ENCODE results near the gene NHSL1. TPM values are rescaled to one million over a fixed set of nuclear protein-coding genes. Genes with fewer than 3 reads are reported as not detected.

NHSL1 gene
- total RNA-seq (ENCODE audit: unreplicated experiment) = 57.8 TPM
- long read RNA-seq, partial matches to known transcripts = 1 of 17 reads
- long read RNA-seq, other reads (novel, unspliced or antisense) = 12 of 17 reads

- TF ChIP-seq CTCF (IDR thresholded peaks at IDR 0.05; ENCODE audit: partially characterized antibody, unreplicated experiment) = no peak
- Mint-ChIP-seq H3K27ac (ENCODE audit: unreplicated experiment) (peak within 1 kb of the TSS; percentile 99), H3K4me1 (ENCODE audit: low read depth, unreplicated experiment) (peaks cover 49% of the 10 kb centered on the region), H3K9me3 (ENCODE audit: unreplicated experiment) (peaks cover 11% of the 10 kb centered on the region), H3K36me3 (ENCODE audit: unreplicated experiment) (no peaks in the 10 kb centered on the region), H3K4me3 (ENCODE audit: unreplicated experiment) (peak within 1 kb of the TSS; percentile 87), H3K27me3 (ENCODE audit: unreplicated experiment) (peaks cover 9% of the 10 kb centered on the region)
- no peak for DNase-seq
These were observed at the start of gene NHSL1 for GRCh38 chr6:138499303-138500018. NHSL1 (minus strand) TSS chr6:138499494; CDS start chr6:138499290, 204 bp downstream.

- Mint-ChIP-seq H3K4me1 (ENCODE audit: low read depth, unreplicated experiment) (peaks cover 12% of the 10 kb centered on the region), H3K36me3 (ENCODE audit: unreplicated experiment) (no peaks in the 10 kb centered on the region), H3K27ac (ENCODE audit: unreplicated experiment) (no peak overlapping the region), H3K27me3 (ENCODE audit: unreplicated experiment) (peaks cover 2% of the 10 kb centered on the region), H3K9me3 (ENCODE audit: unreplicated experiment) (no peaks in the 10 kb centered on the region), H3K4me3 (ENCODE audit: unreplicated experiment) (no peak overlapping the region)
- no peak for TF ChIP-seq CTCF (IDR thresholded peaks at IDR 0.05; ENCODE audit: partially characterized antibody, unreplicated experiment)
- DNase-seq = no peak
These were observed 47.5 kb upstream of the NHSL1 start for GRCh38 chr6:138546733-138547185.

- Mint-ChIP-seq H3K36me3 (ENCODE audit: unreplicated experiment) (no peaks in the 10 kb centered on the region), H3K4me3 (ENCODE audit: unreplicated experiment) (peak overlapping the region; percentile 27)
- TF ChIP-seq CTCF (IDR thresholded peaks at IDR 0.05; ENCODE audit: partially characterized antibody, unreplicated experiment) = no peak
These were observed 46.3 kb upstream of the NHSL1 start for GRCh38 chr6:138545621-138545980.

GRCh38 chr6:138544501-138544900, 45.2 kb upstream of the NHSL1 start:
- H3K36me3 Mint-ChIP-seq (ENCODE audit: unreplicated experiment) = no peaks in the 10 kb centered on the region
- H3K4me1 Mint-ChIP-seq (ENCODE audit: low read depth, unreplicated experiment) = peaks cover 14% of the 10 kb centered on the region
- no peak overlapping the region for H3K27ac Mint-ChIP-seq (ENCODE audit: unreplicated experiment)
- no peak for TF ChIP-seq CTCF (IDR thresholded peaks at IDR 0.05; ENCODE audit: partially characterized antibody, unreplicated experiment)
- H3K4me3 Mint-ChIP-seq (ENCODE audit: unreplicated experiment) = no peak overlapping the region
- H3K27me3 Mint-ChIP-seq (ENCODE audit: unreplicated experiment) = peaks cover 2% of the 10 kb centered on the region
- no peak for DNase-seq
- H3K9me3 Mint-ChIP-seq (ENCODE audit: unreplicated experiment) = no peaks in the 10 kb centered on the region

More at GRCh38 chr6:138545621-138545980, 46.3 kb upstream of the NHSL1 start:
- Mint-ChIP-seq H3K27me3 (ENCODE audit: unreplicated experiment) (peaks cover 2% of the 10 kb centered on the region), H3K27ac (ENCODE audit: unreplicated experiment) (peak overlapping the region; percentile 22), H3K4me1 (ENCODE audit: low read depth, unreplicated experiment) (peaks cover 11% of the 10 kb centered on the region), H3K9me3 (ENCODE audit: unreplicated experiment) (no peaks in the 10 kb centered on the region)
- DNase-seq = peak; percentile 64

GRCh38 chr6:138543657-138544056, 44.4 kb upstream of the NHSL1 start:
- Mint-ChIP-seq H3K4me1 (ENCODE audit: low read depth, unreplicated experiment) (peaks cover 19% of the 10 kb centered on the region), H3K9me3 (ENCODE audit: unreplicated experiment) (no peaks in the 10 kb centered on the region), H3K4me3 (ENCODE audit: unreplicated experiment) (no peak overlapping the region), H3K27ac (ENCODE audit: unreplicated experiment) (no peak overlapping the region), H3K36me3 (ENCODE audit: unreplicated experiment) (no peaks in the 10 kb centered on the region), H3K27me3 (ENCODE audit: unreplicated experiment) (peaks cover 2% of the 10 kb centered on the region)
- TF ChIP-seq CTCF (IDR thresholded peaks at IDR 0.05; ENCODE audit: partially characterized antibody, unreplicated experiment) = no peak
- DNase-seq = no peak
